Tibial artery (tissue), 4 donors: ENCODE measurements around the gene JMJD8.

ENCODE experiments used
- DNase-seq, 2 donors: peaks; one replicate each; pipeline ENCODE4 v3.0.0-alpha.2; 2019
- H3K27ac ChIP-seq, 2 donors: fragments of 200-600 bp; sonication (generic) in 1 of 2; 1 replicate in 1 of 2; 2 replicates in 1 of 2; pipeline ENCODE4 v1.5.1; 2018 to 2019; ENCODE audit warnings: mild to moderate bottlenecking in 1 of 2
- H3K27me3 ChIP-seq, 2 donors: fragments of 200-600 bp; sonication (generic) in 1 of 2; one replicate each; pipeline versions ENCODE4 v1.5.1 to v1.6.0; 2016 to 2019
- H3K36me3 ChIP-seq, 3 donors: fragments of 200-600 bp; sonication (generic) in 2 of 3; one replicate each; pipeline ENCODE4 v1.5.1; 2016 to 2019; ENCODE audit warnings: mild to moderate bottlenecking in 2 of 3
- H3K4me1 ChIP-seq, 4 donors: fragments of 200-600 bp; sonication (generic) in 2 of 4; 1 replicate in 3 of 4; 2 replicates in 1 of 4; pipeline ENCODE4 v1.5.1; 2016 to 2019
- H3K4me3 ChIP-seq, 2 donors: fragments of 200-600 bp; sonication (generic) in 1 of 2; 1 replicate in 1 of 2; 2 replicates in 1 of 2; pipeline ENCODE4 v1.5.1; 2018 to 2019; ENCODE audit warnings: mild to moderate bottlenecking in 2 of 2
- H3K9me3 ChIP-seq, 3 donors: fragments of 200-600 bp; sonication (generic) in 1 of 3; one replicate each; pipeline ENCODE4 v1.5.1; 2016 to 2019
- CTCF ChIP-seq, 2 experiments: fragments of 200-600 bp in 1 of 2; fragments of 450-650 bp in 1 of 2; IDR thresholded peaks; one replicate each; pipeline ENCODE4 v1.5.1; 2017 to 2019; ENCODE audit warnings: antibody characterized with exemption in 2 of 2, mild to moderate bottlenecking in 1 of 2, moderate library complexity in 1 of 2
- intact Hi-C: fragments of 100-400 bp; cut with DNase I; formaldehyde crosslinking; loops from one replicate; pipeline ENCODE4 v1.15.0; 2023; ENCODE audit warnings: low total_unique reads

Gene JMJD8

DNA sequence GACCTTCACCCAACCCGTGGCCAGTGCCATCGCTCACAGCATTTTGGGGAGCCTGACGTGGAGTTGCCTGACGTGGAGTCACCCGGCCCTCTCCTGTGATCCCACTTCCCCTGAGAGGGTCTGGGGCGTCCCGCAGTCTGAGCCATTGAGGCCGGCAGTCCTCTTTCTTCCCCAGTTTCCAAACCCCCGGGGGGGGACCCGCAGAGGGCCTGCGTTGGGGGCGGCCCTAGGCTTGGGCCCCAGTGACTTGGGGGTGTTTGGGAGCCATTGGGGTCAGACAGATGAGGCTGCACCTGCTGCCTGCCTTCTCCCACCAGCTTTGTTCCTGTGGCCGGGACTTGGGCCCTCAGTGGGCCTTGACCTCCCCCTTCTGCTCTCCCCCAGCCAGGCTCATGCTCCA, 14.5 kb downstream of the JMJD8 start:
- Histone ChIP-seq H3K4me1 (peaks cover 8 to 22% (median 18%) of the 10 kb centered on the region in 4 donors), H3K36me3 (peaks cover 34 to 55% (median 43%) of the 10 kb centered on the region in 3 donors), H3K27me3 (no peaks in the 10 kb centered on the region), H3K4me3 (no peak overlapping the region), H3K27ac (no peak overlapping the region), H3K9me3 (no peaks in the 10 kb centered on the region)
- no peak for TF ChIP-seq CTCF (IDR thresholded peaks at IDR 0.05)
- no peak for DNase-seq
- intact Hi-C loops = no loop called here

- no peak for TF ChIP-seq CTCF (IDR thresholded peaks at IDR 0.05)
- Histone ChIP-seq H3K27me3 (no peaks in the 10 kb centered on the region), H3K4me3 (peak overlapping the region; percentile 84 to 92), H3K9me3 (no peaks in the 10 kb centered on the region), H3K4me1 (peaks cover 8 to 22% (median 18%) of the 10 kb centered on the region in 4 donors), H3K36me3 (peaks cover 34 to 45% (median 40%) of the 10 kb centered on the region in 3 donors), H3K27ac (peak overlapping the region; percentile 87)
- intact Hi-C loops = no loop called here
- DNase-seq = no peak
Observed at GRCh38 chr16:668519-669171, 15.5 kb downstream of the JMJD8 start.

DNA sequence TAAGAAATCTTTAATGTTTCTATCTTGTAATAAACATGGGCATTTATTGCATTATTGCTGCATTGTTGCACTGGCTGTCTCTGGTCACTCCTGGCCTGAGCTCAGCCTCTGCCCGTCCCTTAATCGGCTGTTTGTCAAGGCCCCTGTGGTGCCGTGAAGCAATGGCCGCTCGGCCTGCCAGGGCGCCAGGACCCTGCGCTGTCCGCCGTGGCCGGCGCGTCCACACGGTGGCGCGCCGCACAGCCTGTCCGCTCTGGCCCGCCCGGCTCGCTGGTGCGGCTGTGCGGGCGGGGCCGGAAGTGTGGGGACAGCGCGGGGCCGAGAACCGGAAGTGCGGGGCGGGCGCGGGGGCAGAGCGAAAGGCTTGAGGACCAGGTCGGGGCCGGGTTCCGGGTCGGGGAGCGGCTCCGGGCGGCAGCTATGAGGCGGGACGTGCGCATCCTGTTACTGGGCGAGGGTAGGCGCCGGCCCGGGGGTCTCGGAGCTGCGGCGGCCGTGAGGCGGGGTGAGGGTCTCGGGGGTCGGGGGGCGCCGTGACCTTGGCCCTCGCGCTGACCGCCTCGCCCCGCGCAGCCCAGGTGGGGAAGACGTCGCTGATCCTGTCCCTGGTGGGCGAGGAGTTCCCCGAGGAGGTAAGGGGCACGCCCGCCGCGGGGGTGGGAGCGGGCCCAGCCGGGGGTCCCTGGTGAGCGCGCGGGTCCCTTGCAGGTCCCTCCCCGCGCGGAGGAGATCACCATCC, 16.2 kb downstream of the JMJD8 start, which contains the start of gene RHOT2:
RHOT2 (plus strand) TSS at position 353 of the 739 bp plus-strand sequence; CDS start at position 421, 68 bp downstream.
- peaks cover 8 to 22% (median 18%) of the 10 kb centered on the region in 4 donors for H3K4me1 ChIP-seq
- TF ChIP-seq CTCF (IDR thresholded peaks at IDR 0.05) = peak; percentile 88 to 90
- intact Hi-C loops = no loop called here
- DNase-seq = peak; percentile 91 to 96
- H3K27ac ChIP-seq = peak within 1 kb of the TSS; percentile 87
- no peaks in the 10 kb centered on the region for H3K9me3 ChIP-seq
- peak within 1 kb of the TSS; percentile 84 to 92 for H3K4me3 ChIP-seq
- H3K27me3 ChIP-seq = no peaks in the 10 kb centered on the region
- peaks cover 32 to 38% (median 33%) of the 10 kb centered on the region in 3 donors for H3K36me3 ChIP-seq

DNA sequence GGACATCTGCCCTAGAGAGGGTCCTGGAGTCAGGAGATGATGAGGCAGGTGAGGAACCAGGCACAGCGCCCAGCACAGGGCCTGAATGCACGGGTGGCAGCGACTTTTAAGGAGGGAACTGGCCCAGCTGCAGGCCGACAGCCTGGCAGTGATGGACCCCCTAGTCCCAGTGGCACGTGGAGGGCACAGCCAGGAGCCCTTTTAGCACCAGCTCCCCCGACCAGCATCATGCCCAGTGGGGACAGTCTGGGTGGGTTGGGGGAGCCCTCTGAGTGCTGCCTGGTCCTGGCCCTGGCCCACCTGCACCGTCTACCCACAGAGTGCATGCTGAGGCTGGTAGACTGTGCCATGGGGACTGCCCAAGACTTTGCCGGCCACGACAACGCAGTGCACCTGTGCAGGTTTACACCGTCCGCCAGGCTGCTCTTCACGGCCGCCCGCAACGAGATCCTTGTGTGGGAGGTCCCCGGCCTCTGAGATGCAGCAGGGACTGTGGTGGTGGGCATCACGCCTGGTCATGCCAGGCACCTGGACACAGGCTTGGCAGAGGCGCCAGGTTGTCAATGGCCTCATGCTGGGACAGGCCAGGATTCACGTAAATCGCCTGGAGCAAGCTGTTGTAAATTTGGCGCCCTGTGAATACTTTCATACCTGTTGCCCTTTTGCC, 16.9 kb downstream of the JMJD8 start:
- TF ChIP-seq CTCF (IDR thresholded peaks at IDR 0.05) = no peak
- DNase-seq = no peak
- no peaks in the 10 kb centered on the region for H3K27me3 ChIP-seq
- peaks cover 8 to 22% (median 18%) of the 10 kb centered on the region in 4 donors for H3K4me1 ChIP-seq
- H3K36me3 ChIP-seq = peaks cover 25 to 37% (median 26%) of the 10 kb centered on the region in 3 donors
- H3K9me3 ChIP-seq = no peaks in the 10 kb centered on the region
- H3K27ac ChIP-seq = peak overlapping the region; percentile 87
- intact Hi-C loops = no loop called here
- H3K4me3 ChIP-seq = peak overlapping the region; percentile 84 to 92

DNA sequence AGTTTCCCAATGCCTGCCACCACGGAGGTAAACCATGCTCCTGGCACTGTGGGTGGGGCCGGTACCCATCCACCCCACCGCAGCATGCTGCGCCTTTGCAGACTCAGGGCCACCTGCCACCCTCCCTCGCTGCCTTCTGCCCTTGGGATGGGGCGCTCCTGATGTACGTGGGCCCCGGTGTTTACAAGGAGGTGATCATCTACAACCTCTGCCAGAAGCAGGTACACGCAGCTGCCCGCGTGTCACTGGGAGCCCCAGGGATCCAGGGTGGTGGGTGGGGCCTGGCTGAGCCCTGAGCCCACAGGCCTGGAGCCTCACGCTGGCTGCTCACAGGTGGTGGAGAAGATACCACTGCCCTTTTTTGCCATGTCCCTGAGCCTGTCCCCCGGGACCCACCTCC, 17.6 kb downstream of the JMJD8 start:
- Histone ChIP-seq H3K9me3 (no peaks in the 10 kb centered on the region), H3K27ac (no peak overlapping the region), H3K36me3 (peaks cover 18 to 33% (median 19%) of the 10 kb centered on the region in 3 donors), H3K4me3 (no peak overlapping the region), H3K4me1 (peaks cover 8 to 22% (median 18%) of the 10 kb centered on the region in 4 donors), H3K27me3 (no peaks in the 10 kb centered on the region)
- intact Hi-C loops = no loop called here
- DNase-seq = no peak
- no peak for TF ChIP-seq CTCF (IDR thresholded peaks at IDR 0.05)
